HepG2 (cell line): ENCODE results near the gene RPS6KL1. TPM values are rescaled to one million over a fixed set of nuclear protein-coding genes. Genes with fewer than 3 reads are reported as not detected.

ENCODE experiments used
- KLF15 ChIP-seq: sonication (generic); formaldehyde crosslinking; IDR thresholded peaks from 2 replicates; pipeline ENCODE4 v1.8.1; 2023; ENCODE audit warnings: borderline replicate concordance, mild to moderate bottlenecking, inconsistent platforms, missing genetic modification reagents, mixed read lengths
- PHF21A ChIP-seq: sonication (generic); formaldehyde crosslinking; IDR thresholded peaks from 2 replicates; pipeline ENCODE4 v1.5.0; 2020; ENCODE audit warnings: mild to moderate bottlenecking, missing genetic modification reagents
- REST ChIP-seq, 2 experiments: IDR thresholded peaks; 2 replicates each; pipeline ENCODE4 v1.6.1; 2011 to 2012; ENCODE audit warnings: low read length in 2 of 2, borderline replicate concordance in 1 of 2, low read depth in 1 of 2, mild to moderate bottlenecking in 1 of 2, moderate library complexity in 1 of 2
- ZBTB40 ChIP-seq, 2 experiments: fragments of 450-650 bp in 1 of 2; sonication (generic) in 1 of 2; formaldehyde crosslinking in 1 of 2; IDR thresholded peaks; 2 replicates each; pipeline versions ENCODE4 v1.6.1 to v1.8.0; 2016 to 2022; ENCODE audit warnings: antibody characterized with exemption in 1 of 2, mild to moderate bottlenecking in 1 of 2, missing genetic modification reagents in 1 of 2
- ZNF577 ChIP-seq: sonication (generic); formaldehyde crosslinking; IDR thresholded peaks from 2 replicates; pipeline ENCODE4 v1.4.0; 2020; ENCODE audit warnings: mild to moderate bottlenecking, low read depth, missing genetic modification reagents, borderline replicate concordance
- polyA plus RNA-seq, 8 experiments: library from polyadenylated mRNA; depleted of rRNA in 3 of 8; stranded (reverse) in 7 of 8; unstranded in 1 of 8; fragments of >200 nt; fragmentation: Illumina TruSeq in 4 of 8; extraction: Trizol in 4 of 8; gene quantifications; 2 replicates each; pipeline versions ENCODE4 v1.2.1 to v1.2.3, GENCODE V29; 2011 to 2016; ENCODE audit warnings: low read depth in 4 of 8, missing spikeins in 1 of 8, mixed read lengths in 1 of 8; ENCODE audit not compliant: insufficient read depth in 1 of 8
- total RNA-seq, 5 experiments: library from RNA; depleted of rRNA; stranded (reverse); fragments of >200 nt; fragmentation: Illumina TruSeq; extraction: Trizol; gene quantifications; 2 replicates each; pipeline ENCODE4 v1.2.3, GENCODE V29; 2016; ENCODE audit warnings: low read depth in 1 of 5

The RPS6KL1 gene
- total and polyA plus RNA-seq, 2 of the 13 experiments (the other 11 are each of a cell fraction or from before 2014, with no cell fraction given): 6.5 to 11.5 TPM

- TF ChIP-seq ZBTB40 (IDR thresholded peaks at IDR 0.05): no peak
- TF ChIP-seq ZBTB40 (CRISPR knock-in tag; IDR thresholded peaks at IDR 0.05): peak; percentile 53
- no peak for TF ChIP-seq KLF15
- 0 out of 4 replicates have a peak, but pooled peaks of 1 of the 2 experiments have one; percentile 17 for TF ChIP-seq REST (IDR thresholded peaks at IDR 0.05; ENCODE audit: borderline replicate concordance in 1 of 2, low read depth in 1 of 2, low read length in 2 of 2)
- TF ChIP-seq ZNF577: no peak
- peak; percentile 41; the same call in 1 of the 2 replicates for TF ChIP-seq PHF21A (CRISPR knock-in tag)
These were observed 32.4 kb upstream of the RPS6KL1 start, which contains the start of gene PGF (continued) for GRCh38 chr14:74955229-74956026.
